Thoracic aorta (tissue), 2 donors: Measurements from ENCODE around the gene GLOD5. TPM values are rescaled to one million over a fixed set of nuclear protein-coding genes. Genes with fewer than 3 reads are reported as not detected.
"Not testable (repeated sequence)": the region's sequence is repeated elsewhere in the genome, so short reads cannot be mapped to it uniquely, and the experiment has no call there.

ENCODE experiments used
- ATAC-seq: fragments of 150-250 bp; one replicate; pipeline ENCODE4 v1.8.0; 2017; ENCODE audit warnings: low read depth; ENCODE audit not compliant: insufficient number of reproducible peaks, low FRiP score
- DNase-seq: peaks from one replicate; pipeline ENCODE4 v3.0.0-alpha.2; 2020; ENCODE audit warnings: low spot score
- H3K27ac ChIP-seq, 2 donors: fragments of 200-600 bp; sonication (generic); 1 replicate in 1 of 2; 2 replicates in 1 of 2; pipeline ENCODE4 v1.5.1; 2016; ENCODE audit warnings: mild to moderate bottlenecking in 2 of 2, moderate library complexity in 2 of 2
- H3K27me3 ChIP-seq: fragments of 200-600 bp; sonication (generic); replicated peaks from 2 replicates; pipeline ENCODE4 v1.6.0; 2016; ENCODE audit warnings: mild to moderate bottlenecking; ENCODE audit not compliant: insufficient read depth
- H3K36me3 ChIP-seq: fragments of 200-600 bp; sonication (generic); one replicate; pipeline ENCODE4 v1.5.1; 2016
- H3K4me1 ChIP-seq, 2 donors: fragments of 200-600 bp; sonication (generic); 1 replicate in 1 of 2; 2 replicates in 1 of 2; pipeline versions ENCODE4 v1.5.1 to v1.6.0; 2016; ENCODE audit warnings: low read depth in 2 of 2, mild to moderate bottlenecking in 1 of 2; ENCODE audit not compliant: control insufficient read depth in 1 of 2
- H3K4me3 ChIP-seq: fragments of 200-600 bp; sonication (generic); 2 replicates; pipeline ENCODE4 v1.5.1; 2016; ENCODE audit warnings: mild to moderate bottlenecking
- H3K9me3 ChIP-seq: fragments of 200-600 bp; sonication (generic); 2 replicates; pipeline ENCODE4 v1.5.1; 2016
- total RNA-seq, 2 donors: library from RNA; depleted of rRNA; stranded (reverse); fragments of >200 nt; gene quantifications; one replicate each; pipeline versions ENCODE4 v1.1.0 to v1.2.3, GENCODE V29; 2016
- TF ChIP-seq, protein P1 (sequence below): fragments of 200-600 bp; sonication (generic); IDR thresholded peaks from one replicate; pipeline ENCODE4 v1.5.1; 2019; ENCODE audit warnings: antibody characterized with exemption

GLOD5 gene
- total RNA-seq, 2 donors from 2014 or later: not detected

DNA sequence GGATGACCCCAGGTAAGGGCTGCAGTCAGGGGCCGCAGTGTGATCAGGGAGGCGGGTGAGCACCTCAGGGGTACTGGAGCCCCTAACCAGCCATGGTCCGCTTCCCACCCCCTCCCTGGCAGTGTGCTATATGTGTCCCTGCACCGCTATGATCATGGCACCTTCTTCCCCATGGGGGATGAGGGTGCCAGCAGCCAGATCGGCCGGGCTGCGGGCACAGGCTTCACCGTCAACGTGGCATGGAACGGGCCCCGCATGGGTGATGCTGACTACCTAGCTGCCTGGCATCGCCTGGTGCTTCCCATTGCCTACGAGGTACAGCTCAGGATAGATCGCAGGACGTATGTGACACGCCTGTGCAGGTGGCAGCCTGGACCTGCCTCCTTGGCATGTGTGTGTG is 56.6 kb downstream of the GLOD5 start:
- Histone ChIP-seq H3K27me3 (no peaks in the 10 kb centered on the region), H3K4me1 (no peaks in the 10 kb centered on the region), H3K4me3 (no peak overlapping the region), H3K27ac (no peak overlapping the region), H3K9me3 (no peaks in the 10 kb centered on the region), H3K36me3 (peaks cover 7% of the 10 kb centered on the region)
- ATAC-seq (no peak), DNase-seq (no peak)
- TF ChIP-seq, protein P1, sequence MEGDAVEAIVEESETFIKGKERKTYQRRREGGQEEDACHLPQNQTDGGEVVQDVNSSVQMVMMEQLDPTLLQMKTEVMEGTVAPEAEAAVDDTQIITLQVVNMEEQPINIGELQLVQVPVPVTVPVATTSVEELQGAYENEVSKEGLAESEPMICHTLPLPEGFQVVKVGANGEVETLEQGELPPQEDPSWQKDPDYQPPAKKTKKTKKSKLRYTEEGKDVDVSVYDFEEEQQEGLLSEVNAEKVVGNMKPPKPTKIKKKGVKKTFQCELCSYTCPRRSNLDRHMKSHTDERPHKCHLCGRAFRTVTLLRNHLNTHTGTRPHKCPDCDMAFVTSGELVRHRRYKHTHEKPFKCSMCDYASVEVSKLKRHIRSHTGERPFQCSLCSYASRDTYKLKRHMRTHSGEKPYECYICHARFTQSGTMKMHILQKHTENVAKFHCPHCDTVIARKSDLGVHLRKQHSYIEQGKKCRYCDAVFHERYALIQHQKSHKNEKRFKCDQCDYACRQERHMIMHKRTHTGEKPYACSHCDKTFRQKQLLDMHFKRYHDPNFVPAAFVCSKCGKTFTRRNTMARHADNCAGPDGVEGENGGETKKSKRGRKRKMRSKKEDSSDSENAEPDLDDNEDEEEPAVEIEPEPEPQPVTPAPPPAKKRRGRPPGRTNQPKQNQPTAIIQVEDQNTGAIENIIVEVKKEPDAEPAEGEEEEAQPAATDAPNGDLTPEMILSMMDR: no peak

DNA sequence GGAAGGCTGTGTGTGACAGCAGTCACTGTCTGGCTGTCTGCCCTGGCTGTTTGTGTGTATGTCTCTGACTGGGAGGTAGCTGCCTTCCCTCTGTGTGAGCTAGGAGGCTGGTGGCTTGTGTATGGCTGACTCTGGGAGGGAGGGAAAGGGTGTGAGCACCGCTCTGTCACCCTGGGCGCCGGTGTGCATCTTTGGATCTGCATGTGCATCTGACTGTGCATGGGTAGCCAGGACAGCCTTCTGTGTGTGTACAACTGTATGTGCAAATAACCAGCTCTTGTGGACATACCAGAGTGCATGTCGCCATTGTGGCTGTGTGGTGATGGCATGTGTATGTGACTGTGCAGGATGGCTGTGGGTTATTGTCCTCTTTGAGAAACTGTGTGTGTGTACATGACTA is 57.3 kb downstream of the GLOD5 start:
- H3K9me3 ChIP-seq: no peaks in the 10 kb centered on the region
- DNase-seq: no peak
- ATAC-seq: no peak
- TF ChIP-seq, protein P1: no peak
- H3K4me3 ChIP-seq: no peak overlapping the region
- H3K27me3 ChIP-seq: no peaks in the 10 kb centered on the region
- H3K4me1 ChIP-seq: no peaks in the 10 kb centered on the region
- no peak overlapping the region for H3K27ac ChIP-seq
- peaks cover 7% of the 10 kb centered on the region for H3K36me3 ChIP-seq

DNA sequence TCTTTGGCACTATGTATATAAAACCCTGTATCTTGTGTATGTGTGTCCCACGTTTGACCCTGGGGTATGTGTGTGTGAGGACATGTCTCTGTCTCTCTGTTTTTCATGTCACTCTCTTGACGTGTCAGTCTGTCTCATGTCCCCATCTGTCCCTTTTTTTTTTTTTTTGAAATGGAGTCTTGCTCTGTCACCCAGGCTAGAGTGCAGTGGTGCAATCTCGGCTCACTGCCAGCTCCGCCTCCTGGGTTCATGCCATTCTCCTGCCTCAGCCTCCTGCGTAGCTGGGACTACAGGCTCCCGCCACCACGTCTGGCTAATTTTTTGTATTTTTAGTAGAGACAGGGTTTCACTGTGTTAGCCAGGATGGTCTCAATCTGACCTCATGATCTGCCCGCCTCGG is 57.8 kb downstream of the GLOD5 start:
- ATAC-seq, DNase-seq, H3K27ac ChIP-seq, H3K4me3 ChIP-seq, H3K36me3 ChIP-seq, H3K9me3 ChIP-seq, H3K4me1 ChIP-seq, H3K27me3 ChIP-seq: not testable (repeated sequence)

DNA sequence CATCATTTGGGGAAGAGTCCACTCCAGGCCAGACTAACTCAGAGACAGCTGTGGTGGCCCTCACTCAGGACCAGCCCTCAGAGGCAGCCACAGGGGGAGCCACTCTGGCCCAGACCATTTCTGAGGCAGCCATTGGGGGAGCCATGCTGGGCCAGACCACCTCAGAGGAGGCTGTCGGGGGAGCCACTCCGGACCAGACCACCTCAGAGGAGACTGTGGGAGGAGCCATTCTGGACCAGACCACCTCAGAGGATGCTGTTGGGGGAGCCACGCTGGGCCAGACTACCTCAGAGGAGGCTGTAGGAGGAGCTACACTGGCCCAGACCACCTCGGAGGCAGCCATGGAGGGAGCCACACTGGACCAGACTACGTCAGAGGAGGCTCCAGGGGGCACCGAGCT is 61.5 kb downstream of the GLOD5 start:
- Histone ChIP-seq H3K27me3 (no peaks in the 10 kb centered on the region), H3K9me3 (no peaks in the 10 kb centered on the region), H3K27ac (no peak overlapping the region), H3K36me3 (no peaks in the 10 kb centered on the region), H3K4me1 (no peaks in the 10 kb centered on the region), H3K4me3 (no peak overlapping the region)
- DNase-seq (no peak), ATAC-seq (no peak)
- TF ChIP-seq, protein P1: no peak

Other genes with a start within 250 kb of the GLOD5 start
- gene EBP, start 239.9 kb upstream of the GLOD5 start, total RNA-seq: 10 to 100 TPM in 1 of 2 donors, 1 to 10 TPM in 1; 3.5 to 18.8 TPM
- gene TBC1D25, start 222.0 kb upstream of the GLOD5 start, total RNA-seq: 10 to 100 TPM; 11.4 to 13.6 TPM
- 100 to 1,000 TPM; 199 to 230 TPM for gene RBM3, start 187.3 kb upstream of the GLOD5 start, total RNA-seq
- gene WDR13, start 164.3 kb upstream of the GLOD5 start, total RNA-seq: 100 to 1,000 TPM; 119 to 145 TPM
- 1 to 10 TPM; 8.5 to 9.1 TPM for gene WAS, start 77.9 kb upstream of the GLOD5 start, total RNA-seq
- gene SUV39H1, start 65.0 kb upstream of the GLOD5 start, total RNA-seq: 1 to 10 TPM; 3.5 to 4.4 TPM
- 1 to 10 TPM in 1 of 2 donors, not detected in 1; 1.4 TPM for gene GATA1, start 24.8 kb downstream of the GLOD5 start, total RNA-seq
- gene HDAC6, start 40.3 kb downstream of the GLOD5 start, total RNA-seq: 100 to 1,000 TPM; 123 to 125 TPM
- gene ERAS, start 64.8 kb downstream of the GLOD5 start, total RNA-seq: not detected
- gene PCSK1N, start 73.9 kb downstream of the GLOD5 start, total RNA-seq: 1 to 10 TPM; 1.8 to 3.0 TPM
- 10 to 100 TPM; 30.0 to 52.0 TPM for gene TIMM17B, start 136.0 kb downstream of the GLOD5 start, total RNA-seq
- 10 to 100 TPM; 37.5 to 60.2 TPM for gene PQBP1, start 136.2 kb downstream of the GLOD5 start, total RNA-seq
- gene SLC35A2, start 149.9 kb downstream of the GLOD5 start, total RNA-seq: 10 to 100 TPM; 12.8 to 30.7 TPM
- gene PIM2, start 157.3 kb downstream of the GLOD5 start, total RNA-seq: 10 to 100 TPM; 14.8 to 21.9 TPM
- 10 to 100 TPM; 28.4 to 40.5 TPM for gene OTUD5, start 195.9 kb downstream of the GLOD5 start, total RNA-seq
- 1 to 10 TPM; 3.8 to 5.0 TPM for gene KCND1, start 210.1 kb downstream of the GLOD5 start, total RNA-seq
- 10 to 100 TPM; 29.8 to 36.6 TPM for gene GRIPAP1, start 240.5 kb downstream of the GLOD5 start, total RNA-seq